Loucy (cell line): ENCODE measurements around the gene SCO2.

Experiments
- H2AFZ ChIP-seq: fragments of 200-600 bp; sonication (generic); 2 replicates; pipeline ENCODE4 v1.6.0; 2016; ENCODE audit warnings: antibody characterized with exemption, mild to moderate bottlenecking, low read length, moderate library complexity
- H3F3A ChIP-seq: fragments of 200-600 bp; 2 replicates; pipeline ENCODE4 v1.6.0; 2016; ENCODE audit warnings: antibody characterized with exemption, low read depth, mild to moderate bottlenecking
- H3K27me3 ChIP-seq: fragments of 200-600 bp; sonication (generic); 2 replicates; pipeline ENCODE4 v1.6.1; 2014; ENCODE audit warnings: low read length, mild to moderate bottlenecking; ENCODE audit not compliant: insufficient read depth, poor library complexity, severe bottlenecking
- H3K36me3 ChIP-seq: fragments of 200-600 bp; sonication (generic); 2 replicates; pipeline ENCODE4 v1.6.1; 2016; ENCODE audit warnings: low read length; ENCODE audit not compliant: insufficient read depth
- H3K4me1 ChIP-seq: fragments of 200-600 bp; sonication (generic); 2 replicates; pipeline ENCODE4 v1.5.1; 2014; ENCODE audit warnings: low read length, mild to moderate bottlenecking; ENCODE audit not compliant: insufficient read depth, poor library complexity, severe bottlenecking
- H3K4me2 ChIP-seq: fragments of 200-600 bp; sonication (generic); 2 replicates; pipeline ENCODE4 v1.6.0; 2014; ENCODE audit warnings: antibody characterized with exemption, low read length, low read depth, mild to moderate bottlenecking; ENCODE audit not compliant: poor library complexity, severe bottlenecking
- H3K4me3 ChIP-seq: fragments of 200-600 bp; sonication (generic); 2 replicates; pipeline ENCODE4 v1.5.1; 2014; ENCODE audit warnings: low read length, mild to moderate bottlenecking, mixed read lengths; ENCODE audit not compliant: poor library complexity, severe bottlenecking
- H3K79me2 ChIP-seq: fragments of 200-600 bp; sonication (generic); 2 replicates; pipeline ENCODE4 v1.6.1; 2014; ENCODE audit warnings: low read length; ENCODE audit not compliant: insufficient read depth
- H3K9ac ChIP-seq: fragments of 200-600 bp; sonication (generic); 2 replicates; pipeline ENCODE4 v1.6.0; 2014; ENCODE audit warnings: mild to moderate bottlenecking, low read depth, low read length, moderate library complexity; ENCODE audit not compliant: poor library complexity, severe bottlenecking
- H3K9me2 ChIP-seq: fragments of 200-600 bp; sonication (generic); replicated peaks from 2 replicates; pipeline ENCODE4 v1.6.1; 2016; ENCODE audit warnings: low read depth, low read length, mixed read lengths
- H3K9me3 ChIP-seq: fragments of 200-600 bp; sonication (generic); 2 replicates; pipeline ENCODE4 v1.6.1; 2014; ENCODE audit warnings: mild to moderate bottlenecking, antibody characterized with exemption, low read length, low read depth; ENCODE audit not compliant: insufficient read depth
- H4K20me1 ChIP-seq: fragments of 200-600 bp; sonication (generic); 2 replicates; pipeline ENCODE4 v1.6.0; 2014; ENCODE audit warnings: antibody characterized with exemption, low read length, mild to moderate bottlenecking; ENCODE audit not compliant: insufficient read depth, poor library complexity, severe bottlenecking
- EZH2phosphoT487 ChIP-seq: fragments of 200-600 bp; IDR thresholded peaks from 2 replicates; pipeline ENCODE4 v1.6.1; 2018; ENCODE audit warnings: antibody characterized with exemption, mild to moderate bottlenecking, moderate library complexity, borderline replicate concordance
- TF ChIP-seq, protein P1 (sequence below): fragments of 200-600 bp; sonication (generic); conservative IDR thresholded peaks from 2 replicates; pipeline ENCODE4 v1.5.1; 2014; ENCODE audit warnings: mild to moderate bottlenecking, antibody characterized with exemption, low read length

SCO2 gene

DNA sequence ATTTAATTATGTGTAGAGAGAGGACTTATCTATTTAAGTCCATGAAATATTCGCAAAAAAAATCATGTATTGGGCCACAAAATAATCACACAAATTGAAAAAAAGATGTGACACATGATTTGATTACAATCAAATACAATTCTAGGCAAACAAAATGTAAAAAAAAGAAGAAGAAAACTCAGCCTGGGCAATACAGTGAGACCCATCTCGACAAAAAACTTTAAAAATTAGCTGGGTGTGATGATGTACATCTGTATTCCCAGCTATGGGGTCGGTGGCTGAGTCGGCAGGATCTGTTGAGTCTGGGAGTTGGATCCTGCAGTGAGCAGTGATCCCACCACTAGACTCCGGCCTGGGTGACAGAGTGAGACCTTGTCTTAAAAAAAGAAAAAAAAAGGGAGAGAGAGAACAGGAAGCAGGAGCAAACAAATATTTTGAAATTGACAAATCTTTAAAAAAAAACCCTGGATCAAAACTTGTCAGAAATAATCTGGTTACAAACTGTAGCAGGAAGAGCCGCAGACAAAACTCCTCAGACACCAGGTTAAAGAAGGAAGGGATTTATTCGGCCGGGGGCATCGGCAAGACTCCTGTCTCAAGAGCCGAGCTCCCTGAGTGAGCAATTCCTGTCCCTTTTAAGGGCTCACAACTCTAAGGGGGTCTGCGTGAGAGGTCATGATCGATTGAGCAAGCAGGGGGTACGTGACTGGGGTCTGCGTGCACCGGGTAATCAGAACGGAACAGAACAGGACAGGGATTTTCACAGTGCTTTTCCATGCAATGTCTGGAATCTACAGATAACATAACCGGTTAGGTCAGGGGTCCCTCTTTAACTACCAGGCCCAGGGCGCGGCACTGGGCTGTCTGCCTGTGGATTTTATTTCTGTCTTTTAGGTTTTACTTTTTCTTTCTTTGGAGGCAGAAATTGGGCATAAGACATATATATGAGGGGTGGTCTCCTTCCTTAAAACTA is 7.7 kb upstream of the SCO2 start:
- Histone ChIP-seq H3K27me3 (no peaks in the 10 kb centered on the region), H3K9me3 (no peaks in the 10 kb centered on the region), H3K36me3 (no peaks in the 10 kb centered on the region), H3K4me1 (peaks cover 3% of the 10 kb centered on the region), H4K20me1 (no peaks in the 10 kb centered on the region), H3K4me2 (no peak overlapping the region), H3F3A (no peaks in the 10 kb centered on the region), H3K9ac (no peak overlapping the region), H3K4me3 (no peak overlapping the region), H3K79me2 (no peaks in the 10 kb centered on the region), H3K9me2 (no peaks in the 10 kb centered on the region), H2AFZ (no peak overlapping the region)
- TF ChIP-seq EZH2phosphoT487, result no peak
- TF ChIP-seq, protein P1, sequence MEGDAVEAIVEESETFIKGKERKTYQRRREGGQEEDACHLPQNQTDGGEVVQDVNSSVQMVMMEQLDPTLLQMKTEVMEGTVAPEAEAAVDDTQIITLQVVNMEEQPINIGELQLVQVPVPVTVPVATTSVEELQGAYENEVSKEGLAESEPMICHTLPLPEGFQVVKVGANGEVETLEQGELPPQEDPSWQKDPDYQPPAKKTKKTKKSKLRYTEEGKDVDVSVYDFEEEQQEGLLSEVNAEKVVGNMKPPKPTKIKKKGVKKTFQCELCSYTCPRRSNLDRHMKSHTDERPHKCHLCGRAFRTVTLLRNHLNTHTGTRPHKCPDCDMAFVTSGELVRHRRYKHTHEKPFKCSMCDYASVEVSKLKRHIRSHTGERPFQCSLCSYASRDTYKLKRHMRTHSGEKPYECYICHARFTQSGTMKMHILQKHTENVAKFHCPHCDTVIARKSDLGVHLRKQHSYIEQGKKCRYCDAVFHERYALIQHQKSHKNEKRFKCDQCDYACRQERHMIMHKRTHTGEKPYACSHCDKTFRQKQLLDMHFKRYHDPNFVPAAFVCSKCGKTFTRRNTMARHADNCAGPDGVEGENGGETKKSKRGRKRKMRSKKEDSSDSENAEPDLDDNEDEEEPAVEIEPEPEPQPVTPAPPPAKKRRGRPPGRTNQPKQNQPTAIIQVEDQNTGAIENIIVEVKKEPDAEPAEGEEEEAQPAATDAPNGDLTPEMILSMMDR, result no peak

DNA sequence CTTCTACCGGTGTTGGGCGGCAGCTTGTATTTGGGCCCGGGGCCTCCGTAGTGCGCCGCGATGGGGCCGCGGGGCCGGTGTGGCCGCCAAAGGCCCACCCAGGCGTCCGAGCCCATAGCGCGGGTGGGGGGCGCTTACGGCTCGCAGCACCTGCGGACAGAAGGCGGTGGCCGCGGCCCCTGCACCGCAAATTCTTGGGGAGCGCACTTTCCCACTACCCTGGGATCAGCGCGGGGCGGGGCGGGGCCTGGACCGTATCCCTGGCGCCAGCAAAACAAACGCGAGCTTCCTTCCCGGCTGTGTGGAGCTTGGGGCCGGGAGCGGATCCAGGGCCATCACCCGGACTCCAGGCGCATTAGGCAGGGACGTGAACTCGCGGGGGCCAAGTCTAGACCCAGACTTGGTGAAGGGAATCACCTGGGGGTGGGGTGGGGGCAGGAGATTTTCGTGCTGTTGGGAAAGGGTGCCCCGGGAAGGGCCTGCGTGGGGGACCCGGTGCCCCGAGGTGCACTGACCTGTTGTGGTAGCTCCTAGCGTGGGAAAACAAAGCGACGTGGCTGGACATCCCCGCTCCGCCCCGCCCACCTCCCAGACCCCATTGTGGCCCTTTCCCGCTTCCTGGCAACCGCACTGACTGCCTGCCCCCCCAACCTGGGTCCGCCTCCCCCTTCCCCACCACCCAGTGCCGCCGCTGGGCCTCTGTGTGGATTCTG is 6.7 kb upstream of the SCO2 start:
- Histone ChIP-seq H3K79me2 (no peaks in the 10 kb centered on the region), H3K9me3 (no peaks in the 10 kb centered on the region), H3K4me2 (no peak overlapping the region), H3K9ac (no peak overlapping the region), H3F3A (no peaks in the 10 kb centered on the region), H2AFZ (no peak overlapping the region), H3K4me3 (no peak overlapping the region), H3K9me2 (no peaks in the 10 kb centered on the region), H4K20me1 (peaks cover 5% of the 10 kb centered on the region), H3K36me3 (no peaks in the 10 kb centered on the region), H3K27me3 (no peaks in the 10 kb centered on the region), H3K4me1 (peaks cover 8% of the 10 kb centered on the region)
- TF ChIP-seq, protein P1, result no peak
- TF ChIP-seq EZH2phosphoT487, result no peak

DNA sequence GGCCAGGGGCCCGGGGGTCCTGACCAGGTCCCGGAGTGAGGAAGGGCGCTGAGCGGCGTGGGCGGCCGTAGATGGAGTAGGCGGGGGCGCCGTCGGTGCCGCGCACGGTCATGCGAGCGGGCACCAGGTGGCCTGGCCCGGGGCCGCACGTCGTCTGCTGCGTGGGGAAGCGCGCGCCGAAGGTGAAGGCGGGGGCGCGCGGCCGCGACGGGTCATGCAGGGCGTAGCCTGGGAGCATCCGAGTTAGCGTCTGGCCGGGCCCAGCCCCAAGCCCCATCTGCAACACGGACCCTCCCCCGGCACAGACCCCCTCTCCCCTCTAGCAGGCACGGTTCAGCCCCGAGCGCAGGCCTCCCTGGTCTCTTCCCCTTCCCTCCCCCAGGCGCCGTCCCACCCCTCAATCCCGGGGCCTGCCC is 6.2 kb upstream of the SCO2 start:
- H3K9me3 ChIP-seq, result no peaks in the 10 kb centered on the region

More for the DNA sequence above, 6.2 kb upstream of the SCO2 start:
- Histone ChIP-seq H3K36me3 (no peaks in the 10 kb centered on the region), H3K27me3 (no peaks in the 10 kb centered on the region), H3K4me3 (no peak overlapping the region), H3K79me2 (no peaks in the 10 kb centered on the region), H3K4me2 (no peak overlapping the region), H3F3A (no peaks in the 10 kb centered on the region), H3K9ac (no peak overlapping the region), H2AFZ (no peak overlapping the region), H3K9me2 (no peaks in the 10 kb centered on the region), H4K20me1 (peaks cover 6% of the 10 kb centered on the region), H3K4me1 (peaks cover 13% of the 10 kb centered on the region)
- TF ChIP-seq EZH2phosphoT487, result no peak
